ENCODE results near the gene HSBP1. TPM values are rescaled to one million over a fixed set of nuclear protein-coding genes. Genes with fewer than 3 reads are reported as not detected.

Gene HSBP1
- total RNA-seq (ENCODE audit: low replicate concordance): 36.6 and 87.6 TPM in 2 replicates

DNA sequence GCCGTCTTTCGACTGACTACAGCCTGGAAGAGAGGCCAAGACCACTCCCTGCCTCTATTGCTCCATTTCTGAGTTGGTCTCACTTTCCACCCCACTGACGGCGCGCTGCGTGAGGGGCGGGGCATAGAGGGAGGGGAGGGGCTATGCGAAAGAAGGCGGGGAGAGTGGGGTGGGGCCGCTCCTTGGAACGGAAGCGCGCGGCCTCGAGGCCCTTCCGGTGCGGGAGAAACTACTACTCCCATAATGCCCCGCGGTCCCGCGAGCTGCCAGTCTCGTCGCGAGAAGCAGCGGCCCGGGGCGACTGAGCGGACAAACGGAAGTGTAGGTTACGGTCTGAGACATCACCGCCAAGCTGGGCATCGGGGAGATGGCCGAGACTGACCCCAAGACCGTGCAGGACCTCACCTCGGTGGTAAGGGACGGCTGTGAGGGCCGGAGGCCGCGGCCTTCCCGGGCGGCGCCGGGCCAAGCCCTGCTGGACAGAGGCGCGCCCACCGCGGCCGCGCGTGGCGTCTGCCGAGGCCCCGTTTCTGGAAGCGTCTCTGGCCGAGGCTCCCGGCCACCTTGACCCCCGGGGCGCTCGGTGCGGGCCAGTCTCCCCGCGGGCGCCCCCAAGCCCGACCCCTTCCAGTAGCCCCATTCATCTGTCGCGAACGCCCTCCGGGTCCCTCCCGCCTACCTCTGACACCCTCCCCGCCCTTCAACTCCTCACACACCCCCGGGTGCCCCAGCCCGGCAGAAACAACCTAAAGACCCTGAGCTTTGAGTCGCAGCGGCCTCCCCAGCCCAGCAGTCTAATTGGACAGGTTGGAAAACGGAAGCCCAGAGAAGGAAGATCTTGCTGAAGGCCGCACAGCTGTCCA, at the start of gene HSBP1:
Gene HSBP1 (plus strand): TSS at position 269 of the 863 bp plus-strand sequence. CDS start 99 bp downstream, at position 368.
- peak within 1 kb of the TSS; percentile 86 for H3K4me3 ChIP-seq
- Mint-ChIP-seq H3K4me3 (peak within 1 kb of the TSS; percentile 97), H3K36me3 (peaks cover 24% of the 10 kb centered on the region), H3K27me3 (ENCODE audit: insufficient read depth, low read depth) (peaks cover 10% of the 10 kb centered on the region), H3K27ac (peak within 1 kb of the TSS; percentile 87), H3K9me3 (peaks cover 4% of the 10 kb centered on the region), H3K4me1 (peaks cover 29% of the 10 kb centered on the region)
- peak within 1 kb of the TSS; percentile 79 for H3K9ac ChIP-seq
- H3K36me3 ChIP-seq: peaks cover 12% of the 10 kb centered on the region
- H3K4me2 ChIP-seq: peak within 1 kb of the TSS; percentile 95
- peaks cover 4% of the 10 kb centered on the region for H3K4me1 ChIP-seq
- H3K9me3 ChIP-seq (ENCODE audit: low read depth): no peaks in the 10 kb centered on the region
- peak within 1 kb of the TSS; percentile 85 for H2AFZ ChIP-seq (replicated peaks)
- H3K79me2 ChIP-seq (ENCODE audit: low read depth): peaks cover 40% of the 10 kb centered on the region
- no peaks in the 10 kb centered on the region for H3K27me3 ChIP-seq
- peak; percentile 96 for DNase-seq (ENCODE audit: low spot score)
- no peak within 1 kb of the TSS for H3K27ac ChIP-seq
- H4K20me1 ChIP-seq (ENCODE audit: low read depth): peaks cover 10% of the 10 kb centered on the region
- TF ChIP-seq EZH2phosphoT487 (IDR thresholded peaks at IDR 0.05) (no peak), EZH2 (IDR thresholded peaks at IDR 0.05) (no peak)
- peaks cover 7% of the 10 kb centered on the region for H3F3A ChIP-seq (ENCODE audit: low read depth)

DNA sequence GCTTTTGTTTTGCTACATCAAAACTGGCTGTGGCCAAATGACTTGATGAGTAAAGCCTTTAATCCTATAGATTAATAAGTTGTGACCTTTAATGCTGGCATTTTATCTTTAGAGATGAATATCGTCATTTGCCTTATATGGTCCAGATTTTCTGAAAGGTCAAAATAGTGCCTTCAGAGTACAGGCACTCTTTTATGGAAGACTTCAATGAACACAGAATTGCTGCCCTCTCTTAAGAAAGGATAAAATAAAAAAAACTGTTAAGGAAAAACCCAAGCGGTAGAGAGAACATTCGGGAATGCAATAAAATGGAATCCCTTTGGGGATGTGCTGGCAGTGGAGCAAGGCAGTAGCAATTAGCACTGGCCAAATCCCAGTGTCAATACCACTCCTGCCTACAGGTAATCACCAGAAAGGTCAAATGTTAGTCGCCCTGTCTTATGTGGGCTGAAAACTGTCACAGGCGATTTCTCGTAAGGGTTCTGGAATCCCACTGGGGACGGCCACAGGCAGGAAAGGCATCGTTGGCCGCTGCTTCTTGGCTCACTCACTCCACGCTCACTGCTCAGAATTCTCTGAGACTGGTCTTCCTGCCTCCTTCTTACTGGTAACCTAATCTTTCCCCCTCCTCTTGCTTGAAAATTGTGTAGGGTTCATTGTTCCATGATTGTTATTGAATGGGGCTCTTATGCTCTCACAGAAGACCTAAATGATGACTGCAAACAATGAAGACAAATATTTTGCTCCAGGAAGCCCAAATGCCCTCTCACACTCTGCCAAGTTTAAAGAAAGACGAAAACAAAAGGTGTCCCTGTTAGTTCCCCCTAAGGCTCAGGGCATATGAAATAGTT, 45.4 kb upstream of the HSBP1 start:
- Histone ChIP-seq H4K20me1 (ENCODE audit: low read depth) (no peaks in the 10 kb centered on the region), H3K4me3 (no peak overlapping the region), H3F3A (ENCODE audit: low read depth) (no peaks in the 10 kb centered on the region), H2AFZ (replicated peaks) (no peak overlapping the region), H3K27ac (no peak overlapping the region), H3K4me2 (no peak overlapping the region), H3K27me3 (no peaks in the 10 kb centered on the region), H3K4me1 (no peaks in the 10 kb centered on the region), H3K79me2 (ENCODE audit: low read depth) (no peaks in the 10 kb centered on the region), H3K9ac (no peak overlapping the region), H3K36me3 (no peaks in the 10 kb centered on the region), H3K9me3 (ENCODE audit: low read depth) (no peaks in the 10 kb centered on the region)
- peaks cover 4% of the 10 kb centered on the region for H3K27me3 Mint-ChIP-seq (ENCODE audit: insufficient read depth, low read depth)
- H3K27ac Mint-ChIP-seq: no peak overlapping the region
- H3K36me3 Mint-ChIP-seq: no peaks in the 10 kb centered on the region
- no peak overlapping the region for H3K4me3 Mint-ChIP-seq
- TF ChIP-seq, protein P1, sequence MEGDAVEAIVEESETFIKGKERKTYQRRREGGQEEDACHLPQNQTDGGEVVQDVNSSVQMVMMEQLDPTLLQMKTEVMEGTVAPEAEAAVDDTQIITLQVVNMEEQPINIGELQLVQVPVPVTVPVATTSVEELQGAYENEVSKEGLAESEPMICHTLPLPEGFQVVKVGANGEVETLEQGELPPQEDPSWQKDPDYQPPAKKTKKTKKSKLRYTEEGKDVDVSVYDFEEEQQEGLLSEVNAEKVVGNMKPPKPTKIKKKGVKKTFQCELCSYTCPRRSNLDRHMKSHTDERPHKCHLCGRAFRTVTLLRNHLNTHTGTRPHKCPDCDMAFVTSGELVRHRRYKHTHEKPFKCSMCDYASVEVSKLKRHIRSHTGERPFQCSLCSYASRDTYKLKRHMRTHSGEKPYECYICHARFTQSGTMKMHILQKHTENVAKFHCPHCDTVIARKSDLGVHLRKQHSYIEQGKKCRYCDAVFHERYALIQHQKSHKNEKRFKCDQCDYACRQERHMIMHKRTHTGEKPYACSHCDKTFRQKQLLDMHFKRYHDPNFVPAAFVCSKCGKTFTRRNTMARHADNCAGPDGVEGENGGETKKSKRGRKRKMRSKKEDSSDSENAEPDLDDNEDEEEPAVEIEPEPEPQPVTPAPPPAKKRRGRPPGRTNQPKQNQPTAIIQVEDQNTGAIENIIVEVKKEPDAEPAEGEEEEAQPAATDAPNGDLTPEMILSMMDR (IDR thresholded peaks at IDR 0.05): no peak
- TF ChIP-seq EZH2phosphoT487 (IDR thresholded peaks at IDR 0.05): no peak
- TF ChIP-seq EZH2 (IDR thresholded peaks at IDR 0.05): no peak
- H3K9me3 Mint-ChIP-seq: peaks cover 14% of the 10 kb centered on the region
- peaks cover 2% of the 10 kb centered on the region for H3K4me1 Mint-ChIP-seq
- DNase-seq (ENCODE audit: low spot score): no peak

DNA sequence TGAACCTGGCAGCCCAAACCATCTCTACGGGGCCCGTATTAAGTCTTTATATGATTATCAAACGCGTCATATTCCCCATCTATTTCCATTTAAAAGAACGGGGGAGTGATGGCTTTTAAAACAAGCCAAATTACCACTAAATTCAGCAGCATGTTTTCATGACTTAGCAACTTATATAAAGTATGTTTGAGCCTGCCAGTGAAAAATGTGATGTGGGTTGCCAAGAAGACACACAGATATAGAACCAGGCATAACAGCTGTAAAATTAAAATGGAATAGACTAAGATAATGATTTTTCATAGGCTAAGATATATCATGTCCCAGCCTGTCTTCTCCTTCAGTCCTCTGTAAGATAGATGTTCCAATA, 44.8 kb upstream of the HSBP1 start:
- H3F3A ChIP-seq (ENCODE audit: low read depth): no peaks in the 10 kb centered on the region
- H3K9ac ChIP-seq: no peak overlapping the region
- Mint-ChIP-seq H3K9me3 (peaks cover 8% of the 10 kb centered on the region), H3K27ac (no peak overlapping the region), H3K27me3 (ENCODE audit: insufficient read depth, low read depth) (peaks cover 4% of the 10 kb centered on the region), H3K4me1 (peaks cover 2% of the 10 kb centered on the region), H3K4me3 (no peak overlapping the region), H3K36me3 (no peaks in the 10 kb centered on the region)
- no peak for DNase-seq (ENCODE audit: low spot score)
- no peak for TF ChIP-seq EZH2 (IDR thresholded peaks at IDR 0.05)
- TF ChIP-seq, protein P1 (IDR thresholded peaks at IDR 0.05): no peak
- TF ChIP-seq EZH2phosphoT487 (IDR thresholded peaks at IDR 0.05): no peak
- no peaks in the 10 kb centered on the region for H3K27me3 ChIP-seq
- H4K20me1 ChIP-seq (ENCODE audit: low read depth): no peaks in the 10 kb centered on the region
- no peaks in the 10 kb centered on the region for H3K4me1 ChIP-seq
- H2AFZ ChIP-seq (replicated peaks): no peak overlapping the region
- H3K27ac ChIP-seq: no peak overlapping the region
- no peak overlapping the region for H3K4me2 ChIP-seq
- no peaks in the 10 kb centered on the region for H3K9me3 ChIP-seq (ENCODE audit: low read depth)
- no peaks in the 10 kb centered on the region for H3K79me2 ChIP-seq (ENCODE audit: low read depth)
- no peak overlapping the region for H3K4me3 ChIP-seq
- no peaks in the 10 kb centered on the region for H3K36me3 ChIP-seq

Data from neural progenitor cell (in vitro differentiated cells).